ENCODE data around the gene PARVA. TPM values are rescaled to one million over a fixed set of nuclear protein-coding genes. Genes with fewer than 3 reads are reported as not detected.

Gene PARVA
- total RNA-seq, 1 experiment from 2014 or later: 31.5 TPM

GRCh38 chr11:12439615-12440014, 62.2 kb downstream of the PARVA start:
- H3K4me3 ChIP-seq: no peak overlapping the region
- TF ChIP-seq EZH2 (IDR thresholded peaks at IDR 0.05; ENCODE audit: low read depth): no peak
- TF ChIP-seq, protein P1, sequence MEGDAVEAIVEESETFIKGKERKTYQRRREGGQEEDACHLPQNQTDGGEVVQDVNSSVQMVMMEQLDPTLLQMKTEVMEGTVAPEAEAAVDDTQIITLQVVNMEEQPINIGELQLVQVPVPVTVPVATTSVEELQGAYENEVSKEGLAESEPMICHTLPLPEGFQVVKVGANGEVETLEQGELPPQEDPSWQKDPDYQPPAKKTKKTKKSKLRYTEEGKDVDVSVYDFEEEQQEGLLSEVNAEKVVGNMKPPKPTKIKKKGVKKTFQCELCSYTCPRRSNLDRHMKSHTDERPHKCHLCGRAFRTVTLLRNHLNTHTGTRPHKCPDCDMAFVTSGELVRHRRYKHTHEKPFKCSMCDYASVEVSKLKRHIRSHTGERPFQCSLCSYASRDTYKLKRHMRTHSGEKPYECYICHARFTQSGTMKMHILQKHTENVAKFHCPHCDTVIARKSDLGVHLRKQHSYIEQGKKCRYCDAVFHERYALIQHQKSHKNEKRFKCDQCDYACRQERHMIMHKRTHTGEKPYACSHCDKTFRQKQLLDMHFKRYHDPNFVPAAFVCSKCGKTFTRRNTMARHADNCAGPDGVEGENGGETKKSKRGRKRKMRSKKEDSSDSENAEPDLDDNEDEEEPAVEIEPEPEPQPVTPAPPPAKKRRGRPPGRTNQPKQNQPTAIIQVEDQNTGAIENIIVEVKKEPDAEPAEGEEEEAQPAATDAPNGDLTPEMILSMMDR (conservative IDR thresholded peaks at IDR 0.05): no peak
- H3K36me3 ChIP-seq (ENCODE audit: low read depth): no peaks in the 10 kb centered on the region
- no peaks in the 10 kb centered on the region for H3K9me2 ChIP-seq (ENCODE audit: insufficient read depth)
- H2AFZ ChIP-seq: no peak overlapping the region
- no peak overlapping the region for H3K27ac ChIP-seq
- no peak overlapping the region for H3K4me2 ChIP-seq
- no TSS peak for BruUV-seq (replicated peaks)
- H3K9me3 ChIP-seq (ENCODE audit: insufficient read depth, low read depth): no peaks in the 10 kb centered on the region
- H3K4me1 ChIP-seq (replicated peaks; ENCODE audit: insufficient read depth): no peaks in the 10 kb centered on the region
- no peaks in the 10 kb centered on the region for H3K79me2 ChIP-seq (ENCODE audit: low read depth)
- no peaks in the 10 kb centered on the region for H4K20me1 ChIP-seq (ENCODE audit: insufficient read depth)
- H3F3A ChIP-seq (ENCODE audit: insufficient read depth, low read depth): no peaks in the 10 kb centered on the region
- intact Hi-C loops (cut with micrococcal nuclease; ENCODE audit: unreplicated experiment): no loop called here
- no peak for DNase-seq
- ChIA-PET POLR2A (ENCODE audit: unreplicated experiment) (no interaction called here), CTCF (no interaction called here)
- no peaks in the 10 kb centered on the region for H3K27me3 ChIP-seq (ENCODE audit: insufficient read depth, low read depth)

- CTCF ChIA-PET: no interaction called here
- no peaks in the 10 kb centered on the region for H3K79me2 ChIP-seq (ENCODE audit: low read depth)
- no peaks in the 10 kb centered on the region for H3K9me3 ChIP-seq (ENCODE audit: insufficient read depth, low read depth)
- H4K20me1 ChIP-seq (ENCODE audit: insufficient read depth): no peaks in the 10 kb centered on the region
- no peaks in the 10 kb centered on the region for H3F3A ChIP-seq (ENCODE audit: insufficient read depth, low read depth)
- POLR2A ChIA-PET (ENCODE audit: unreplicated experiment): no interaction called here
- H3K27me3 ChIP-seq (ENCODE audit: insufficient read depth, low read depth): no peaks in the 10 kb centered on the region
- no peaks in the 10 kb centered on the region for H3K4me1 ChIP-seq (replicated peaks; ENCODE audit: insufficient read depth)
- intact Hi-C loops (cut with micrococcal nuclease; ENCODE audit: unreplicated experiment): no loop called here
- no peak overlapping the region for H3K27ac ChIP-seq
- H3K9me2 ChIP-seq (ENCODE audit: insufficient read depth): no peaks in the 10 kb centered on the region
- H3K4me3 ChIP-seq: no peak overlapping the region
- TF ChIP-seq EZH2 (IDR thresholded peaks at IDR 0.05; ENCODE audit: low read depth): no peak
- TF ChIP-seq, protein P1 (conservative IDR thresholded peaks at IDR 0.05): no peak
- H3K36me3 ChIP-seq (ENCODE audit: low read depth): no peaks in the 10 kb centered on the region
- no TSS peak for BruUV-seq (replicated peaks)
- no peak overlapping the region for H3K4me2 ChIP-seq
- no peak for DNase-seq
- no peak overlapping the region for H2AFZ ChIP-seq
These were observed 63.2 kb downstream of the PARVA start for GRCh38 chr11:12440565-12440964.

- Histone ChIP-seq H4K20me1 (ENCODE audit: insufficient read depth) (no peaks in the 10 kb centered on the region), H3K27me3 (ENCODE audit: insufficient read depth, low read depth) (no peaks in the 10 kb centered on the region), H2AFZ (no peak overlapping the region), H3F3A (ENCODE audit: insufficient read depth, low read depth) (no peaks in the 10 kb centered on the region), H3K9me2 (ENCODE audit: insufficient read depth) (no peaks in the 10 kb centered on the region), H3K79me2 (ENCODE audit: low read depth) (no peaks in the 10 kb centered on the region), H3K4me3 (no peak overlapping the region), H3K4me1 (replicated peaks; ENCODE audit: insufficient read depth) (no peaks in the 10 kb centered on the region), H3K9me3 (ENCODE audit: insufficient read depth, low read depth) (no peaks in the 10 kb centered on the region), H3K36me3 (ENCODE audit: low read depth) (no peaks in the 10 kb centered on the region), H3K27ac (no peak overlapping the region), H3K4me2 (no peak overlapping the region)
- intact Hi-C loops (cut with micrococcal nuclease; ENCODE audit: unreplicated experiment): no loop called here
- no peak for DNase-seq
- TF ChIP-seq, protein P1 (conservative IDR thresholded peaks at IDR 0.05): no peak
- TF ChIP-seq EZH2 (IDR thresholded peaks at IDR 0.05; ENCODE audit: low read depth): no peak
- no TSS peak for BruUV-seq (replicated peaks)
- ChIA-PET CTCF (no interaction called here), POLR2A (ENCODE audit: unreplicated experiment) (interaction anchor here (0.5 kb wide), 1 partner anchor 38 kb away, joined by 23 read pairs; no protein-coding TSS in a partner anchor)
These were observed 64.0 kb downstream of the PARVA start for GRCh38 chr11:12441231-12441861.
